ENCODE data around the gene RNU5B-1. TPM values are rescaled to one million over a fixed set of nuclear protein-coding genes. Genes with fewer than 3 reads are reported as not detected.

RNU5B-1 gene
- total RNA-seq, 1 donor from 2014 or later = not detected

GRCh38 chr15:65305776-65306175, 1.3 kb downstream of the RNU5B-1 start:
- Histone ChIP-seq H2AFZ (replicated peaks) (no peak overlapping the region), H3K4me3 (no peak overlapping the region), H4K20me1 (ENCODE audit: low read depth) (no peaks in the 10 kb centered on the region), H3K4me2 (no peak overlapping the region), H3K4me1 (peaks cover 9% of the 10 kb centered on the region), H3K9ac (no peak overlapping the region), H3K36me3 (no peaks in the 10 kb centered on the region), H3F3A (ENCODE audit: low read depth) (peaks cover 59% of the 10 kb centered on the region), H3K27ac (no peak overlapping the region), H3K27me3 (no peaks in the 10 kb centered on the region), H3K9me3 (ENCODE audit: low read depth) (no peaks in the 10 kb centered on the region), H3K79me2 (ENCODE audit: low read depth) (no peaks in the 10 kb centered on the region)
- Mint-ChIP-seq H3K36me3 (no peaks in the 10 kb centered on the region), H3K27ac (no peak overlapping the region), H3K4me1 (peaks cover 44% of the 10 kb centered on the region), H3K4me3 (no peak overlapping the region), H3K27me3 (ENCODE audit: insufficient read depth, low read depth) (no peaks in the 10 kb centered on the region), H3K9me3 (no peaks in the 10 kb centered on the region)
- no peak for DNase-seq (ENCODE audit: low spot score)
- no peak for TF ChIP-seq CTCF (IDR thresholded peaks at IDR 0.05)
- no peak for TF ChIP-seq EZH2phosphoT487 (IDR thresholded peaks at IDR 0.05)
- TF ChIP-seq EZH2 (IDR thresholded peaks at IDR 0.05) = no peak

DNA sequence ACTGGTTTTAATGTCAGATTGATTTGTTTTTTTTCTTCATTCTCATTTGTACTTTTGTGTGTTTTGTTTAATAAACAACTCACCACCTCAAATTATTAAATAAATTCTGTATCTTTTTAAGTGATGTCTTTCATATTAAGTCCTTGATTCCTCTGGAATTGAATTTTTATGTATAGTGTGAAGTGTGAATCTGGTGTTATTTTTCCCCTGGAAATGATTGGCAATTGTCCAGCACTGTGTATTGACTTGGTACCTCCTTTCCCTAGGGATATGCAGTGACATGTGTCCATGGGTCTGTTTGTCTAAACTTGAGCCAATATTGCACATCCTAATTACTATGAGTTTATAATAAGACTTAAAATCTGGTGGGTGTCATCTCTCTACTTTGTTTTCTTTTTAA, 2.1 kb downstream of the RNU5B-1 start:
- Mint-ChIP-seq H3K27ac (no peak overlapping the region), H3K9me3 (no peaks in the 10 kb centered on the region), H3K36me3 (no peaks in the 10 kb centered on the region), H3K4me1 (peaks cover 44% of the 10 kb centered on the region), H3K27me3 (ENCODE audit: insufficient read depth, low read depth) (no peaks in the 10 kb centered on the region), H3K4me3 (no peak overlapping the region)
- Histone ChIP-seq H2AFZ (replicated peaks) (no peak overlapping the region), H3K9me3 (ENCODE audit: low read depth) (no peaks in the 10 kb centered on the region), H3K9ac (no peak overlapping the region), H3K4me1 (peaks cover 9% of the 10 kb centered on the region), H3K4me3 (no peak overlapping the region), H3K36me3 (no peaks in the 10 kb centered on the region), H4K20me1 (ENCODE audit: low read depth) (no peaks in the 10 kb centered on the region), H3K4me2 (no peak overlapping the region), H3K27me3 (no peaks in the 10 kb centered on the region), H3F3A (ENCODE audit: low read depth) (peaks cover 59% of the 10 kb centered on the region), H3K79me2 (ENCODE audit: low read depth) (no peaks in the 10 kb centered on the region), H3K27ac (no peak overlapping the region)
- DNase-seq (ENCODE audit: low spot score) = no peak
- TF ChIP-seq CTCF (IDR thresholded peaks at IDR 0.05) (no peak), EZH2 (IDR thresholded peaks at IDR 0.05) (no peak), EZH2phosphoT487 (IDR thresholded peaks at IDR 0.05) (no peak)

DNA sequence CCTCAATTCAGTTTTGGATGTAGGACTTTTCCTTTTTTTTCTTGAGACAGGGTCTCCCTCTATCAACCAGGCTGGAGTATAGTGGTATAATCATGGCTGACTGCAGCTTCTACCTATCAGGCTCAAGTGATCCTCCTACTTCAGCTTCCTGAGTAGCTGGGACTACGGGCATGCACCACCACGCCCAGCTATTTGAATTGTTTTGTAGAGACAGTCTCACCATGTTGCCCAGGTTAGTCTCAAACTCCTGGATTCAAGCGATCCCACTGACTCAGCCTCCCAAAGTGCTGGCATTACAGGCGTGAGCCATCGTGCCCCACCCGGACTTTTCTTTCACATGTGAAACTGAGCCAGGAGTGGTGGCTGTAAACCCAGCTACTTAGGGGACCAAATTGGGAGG, 3.5 kb downstream of the RNU5B-1 start:
- peaks cover 53% of the 10 kb centered on the region for H3K4me1 Mint-ChIP-seq
- Histone ChIP-seq H3F3A (ENCODE audit: low read depth) (peaks cover 50% of the 10 kb centered on the region), H2AFZ (replicated peaks) (no peak overlapping the region), H3K4me2 (no peak overlapping the region), H3K27ac (no peak overlapping the region), H3K9ac (no peak overlapping the region), H3K36me3 (no peaks in the 10 kb centered on the region), H3K9me3 (ENCODE audit: low read depth) (no peaks in the 10 kb centered on the region), H3K27me3 (no peaks in the 10 kb centered on the region), H3K79me2 (ENCODE audit: low read depth) (no peaks in the 10 kb centered on the region), H3K4me1 (peaks cover 22% of the 10 kb centered on the region), H3K4me3 (no peak overlapping the region), H4K20me1 (ENCODE audit: low read depth) (no peaks in the 10 kb centered on the region)
- H3K27ac Mint-ChIP-seq = no peak overlapping the region
- no peaks in the 10 kb centered on the region for H3K27me3 Mint-ChIP-seq (ENCODE audit: insufficient read depth, low read depth)
- TF ChIP-seq CTCF (IDR thresholded peaks at IDR 0.05) (no peak), EZH2phosphoT487 (IDR thresholded peaks at IDR 0.05) (no peak), EZH2 (IDR thresholded peaks at IDR 0.05) (no peak)
- H3K9me3 Mint-ChIP-seq = no peaks in the 10 kb centered on the region
- H3K36me3 Mint-ChIP-seq = no peaks in the 10 kb centered on the region
- no peak for DNase-seq (ENCODE audit: low spot score)
- H3K4me3 Mint-ChIP-seq = no peak overlapping the region

All from neural progenitor cell (in vitro differentiated cells).